WERI-Rb-1 (cell line): ENCODE measurements around the gene EPGN.

Source experiments
- DNase-seq: peaks from one replicate; pipeline ENCODE4 v3.0.0-alpha.2; 2020
- H3K27ac ChIP-seq: fragments of 250-450 bp; sonication (Bioruptor Pico); 2 replicates; pipeline ENCODE4 v1.5.1; 2020; ENCODE audit warnings: mild to moderate bottlenecking, moderate library complexity
- H3K27me3 ChIP-seq: fragments of 250-450 bp; sonication (Bioruptor Pico); 2 replicates; pipeline ENCODE4 v1.5.1; 2021; ENCODE audit warnings: mild to moderate bottlenecking, low read depth, moderate library complexity; ENCODE audit not compliant: insufficient read depth, severe bottlenecking
- H3K36me3 ChIP-seq: fragments of 250-450 bp; sonication (Bioruptor Pico); 2 replicates; pipeline ENCODE4 v1.5.1; 2020; ENCODE audit warnings: mild to moderate bottlenecking, moderate library complexity
- H3K4me3 ChIP-seq: 2 replicates; pipeline ENCODE4 v1.5.1; 2011; ENCODE audit warnings: low read depth, mild to moderate bottlenecking, control low read depth, low read length
- H3K9me3 ChIP-seq: fragments of 250-450 bp; sonication (Bioruptor Pico); 2 replicates; pipeline ENCODE4 v1.5.1; 2021; ENCODE audit warnings: mild to moderate bottlenecking, moderate library complexity; ENCODE audit not compliant: severe bottlenecking
- CTCF ChIP-seq: IDR thresholded peaks from 2 replicates; pipeline ENCODE4 v1.5.1; 2011; ENCODE audit warnings: low read depth, mild to moderate bottlenecking, control low read depth, inconsistent platforms, low read length

The EPGN gene

GRCh38 chr4:74344031-74344430 lies 35.8 kb downstream of the EPGN start:
- H3K27me3 ChIP-seq, result no peaks in the 10 kb centered on the region
- TF ChIP-seq CTCF, result no peak
- H3K36me3 ChIP-seq, result no peaks in the 10 kb centered on the region
- H3K9me3 ChIP-seq, result no peaks in the 10 kb centered on the region
- H3K27ac ChIP-seq, result no peak overlapping the region
- no peak overlapping the region for H3K4me3 ChIP-seq
- no peak for DNase-seq

GRCh38 chr4:74353858-74354257 lies 45.6 kb downstream of the EPGN start:
- Histone ChIP-seq H3K27me3 (no peaks in the 10 kb centered on the region), H3K9me3 (no peaks in the 10 kb centered on the region), H3K27ac (no peak overlapping the region), H3K4me3 (no peak overlapping the region), H3K36me3 (no peaks in the 10 kb centered on the region)
- no peak for TF ChIP-seq CTCF
- DNase-seq, result no peak

- TF ChIP-seq CTCF, result no peak
- H3K27me3 ChIP-seq, result no peaks in the 10 kb centered on the region
- no peak overlapping the region for H3K4me3 ChIP-seq
- H3K27ac ChIP-seq, result no peak overlapping the region
- DNase-seq, result no peak
- H3K36me3 ChIP-seq, result no peaks in the 10 kb centered on the region
- H3K9me3 ChIP-seq, result no peaks in the 10 kb centered on the region
Measured at GRCh38 chr4:74357965-74358364, 49.7 kb downstream of the EPGN start.

DNA sequence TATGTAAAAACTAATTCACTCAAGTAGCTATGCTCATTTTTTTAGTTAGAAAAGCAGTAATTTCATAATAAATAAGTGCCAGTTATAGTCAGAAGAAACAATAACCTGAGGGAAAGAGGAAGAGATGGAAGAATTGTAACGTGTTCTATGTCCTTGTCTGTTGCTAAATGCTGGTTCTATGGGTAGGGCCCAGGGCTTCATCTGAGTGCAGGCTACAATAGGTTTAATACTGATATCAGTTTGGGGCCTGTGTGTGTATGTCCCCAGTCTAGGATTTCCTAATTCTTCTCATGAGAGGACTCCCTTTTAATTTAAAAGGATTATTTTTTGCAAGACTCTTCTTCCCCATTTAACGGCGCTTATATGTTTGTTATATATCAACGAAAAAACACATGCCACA lies 53.4 kb downstream of the EPGN start:
- no peak overlapping the region for H3K4me3 ChIP-seq
- no peaks in the 10 kb centered on the region for H3K27me3 ChIP-seq
- TF ChIP-seq CTCF, result no peak
- no peak for DNase-seq
- H3K27ac ChIP-seq, result no peak overlapping the region
- H3K9me3 ChIP-seq, result no peaks in the 10 kb centered on the region
- H3K36me3 ChIP-seq, result no peaks in the 10 kb centered on the region

DNA sequence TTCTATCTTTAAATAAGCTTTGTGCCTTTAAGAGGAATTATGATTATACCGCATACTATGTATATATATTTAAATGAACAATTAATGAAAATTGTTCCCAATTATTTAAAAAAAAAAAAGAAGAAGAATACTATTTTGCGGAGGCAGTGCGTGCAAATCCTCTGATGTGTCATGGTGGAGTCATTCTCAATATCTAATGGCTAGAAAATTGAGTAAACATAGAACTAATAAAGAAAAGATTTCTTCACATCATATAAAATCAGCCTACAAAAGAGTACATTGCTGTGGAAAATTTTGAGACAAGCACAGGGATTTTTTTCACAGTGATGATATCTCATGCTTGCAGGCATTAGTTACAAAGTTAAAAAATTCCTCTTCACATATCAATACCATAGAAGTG lies 54.1 kb downstream of the EPGN start:
- H3K27ac ChIP-seq, result no peak overlapping the region
- no peak for TF ChIP-seq CTCF
- H3K27me3 ChIP-seq, result no peaks in the 10 kb centered on the region
- no peak overlapping the region for H3K4me3 ChIP-seq
- H3K36me3 ChIP-seq, result no peaks in the 10 kb centered on the region
- no peak for DNase-seq
- H3K9me3 ChIP-seq, result no peaks in the 10 kb centered on the region

GRCh38 chr4:74364256-74364651 lies 56.0 kb downstream of the EPGN start:
- Histone ChIP-seq H3K4me3 (no peak overlapping the region), H3K27ac (no peak overlapping the region), H3K36me3 (no peaks in the 10 kb centered on the region), H3K9me3 (no peaks in the 10 kb centered on the region), H3K27me3 (no peaks in the 10 kb centered on the region)
- no peak for TF ChIP-seq CTCF
- DNase-seq, result no peak
